H9 (cell line): ENCODE results near the gene TYSND1. TPM values are rescaled to one million over a fixed set of nuclear protein-coding genes. Genes with fewer than 3 reads are reported as not detected.

ENCODE experiments used
- DNase-seq: peaks from one replicate; pipeline ENCODE4 v3.0.0-alpha.2; 2017
- H2AFZ ChIP-seq: one replicate; pipeline ENCODE4 v1.6.1; 2013; ENCODE audit warnings: mild to moderate bottlenecking, low read length, control low read depth, moderate library complexity
- H2AK5ac ChIP-seq: 2 replicates; pipeline ENCODE4 v1.6.1; 2013; ENCODE audit warnings: low read length, control low read depth, mixed read lengths; ENCODE audit not compliant: insufficient read length
- H2BK120ac ChIP-seq: one replicate; pipeline ENCODE4 v1.6.1; 2013; ENCODE audit warnings: low read depth, mild to moderate bottlenecking, low read length, control low read depth, inconsistent platforms; ENCODE audit not compliant: poor library complexity, severe bottlenecking
- H2BK12ac ChIP-seq: 2 replicates; pipeline ENCODE4 v1.6.1; 2013; ENCODE audit warnings: low read length, control low read depth, mixed read lengths, low read depth; ENCODE audit not compliant: insufficient read length
- H2BK15ac ChIP-seq: 2 replicates; pipeline ENCODE4 v1.6.1; 2013; ENCODE audit warnings: low read depth, low read length, control low read depth
- H2BK20ac ChIP-seq: one replicate; pipeline ENCODE4 v1.6.1; 2013; ENCODE audit warnings: low read depth, mild to moderate bottlenecking, low read length, control low read depth, inconsistent platforms; ENCODE audit not compliant: poor library complexity, severe bottlenecking
- H2BK5ac ChIP-seq: 2 replicates; pipeline ENCODE4 v1.6.1; 2013; ENCODE audit warnings: low read length, control low read depth, mixed read lengths; ENCODE audit not compliant: insufficient read length
- H3K14ac ChIP-seq: 2 replicates; pipeline ENCODE4 v1.6.1; 2013; ENCODE audit warnings: low read length, control low read depth; ENCODE audit not compliant: insufficient read depth
- H3K18ac ChIP-seq: 2 replicates; pipeline ENCODE4 v1.6.1; 2013; ENCODE audit warnings: low read depth, mild to moderate bottlenecking, mixed read lengths, low read length, control low read depth; ENCODE audit not compliant: insufficient read length
- H3K23ac ChIP-seq: 2 replicates; pipeline ENCODE4 v1.6.1; 2013; ENCODE audit warnings: low read length, control low read depth, mixed read lengths, low read depth; ENCODE audit not compliant: insufficient read length
- H3K23me2 ChIP-seq: 2 replicates; pipeline ENCODE4 v1.6.1; 2013; ENCODE audit warnings: low read depth, mild to moderate bottlenecking, mixed read lengths, low read length, control low read depth; ENCODE audit not compliant: insufficient read length, poor library complexity, severe bottlenecking
- H3K27ac ChIP-seq: 2 replicates; pipeline ENCODE4 v1.5.1; 2013; ENCODE audit warnings: low read length, control low read depth, mixed read lengths, low read depth; ENCODE audit not compliant: insufficient read length
- H3K27me3 ChIP-seq: 2 replicates; pipeline ENCODE4 v1.6.1; 2013; ENCODE audit warnings: low read length, control low read depth, inconsistent platforms; ENCODE audit not compliant: insufficient read depth
- H3K4ac ChIP-seq: 2 replicates; pipeline ENCODE4 v1.6.1; 2013; ENCODE audit warnings: low read depth, mild to moderate bottlenecking, control low read depth, inconsistent platforms, low read length, moderate library complexity
- H3K4me1 ChIP-seq: 2 replicates; pipeline ENCODE4 v1.6.1; 2013; ENCODE audit warnings: low read length, control low read depth, inconsistent platforms; ENCODE audit not compliant: insufficient read depth
- H3K4me2 ChIP-seq: 2 replicates; pipeline ENCODE4 v1.6.1; 2013; ENCODE audit warnings: low read length, control low read depth, mixed read lengths; ENCODE audit not compliant: insufficient read length, insufficient read depth
- H3K56ac ChIP-seq: 2 replicates; pipeline ENCODE4 v1.6.1; 2013; ENCODE audit warnings: low read depth, mild to moderate bottlenecking, mixed read lengths, low read length, control low read depth; ENCODE audit not compliant: insufficient read length
- H3K79me1 ChIP-seq: 2 replicates; pipeline ENCODE4 v1.6.1; 2013; ENCODE audit warnings: low read depth, mild to moderate bottlenecking, moderate library complexity, low read length, control low read depth, inconsistent platforms; ENCODE audit not compliant: insufficient read depth, poor library complexity, severe bottlenecking
- H3K79me2 ChIP-seq: 2 replicates; pipeline ENCODE4 v1.6.1; 2013; ENCODE audit warnings: low read length, control low read depth, inconsistent platforms; ENCODE audit not compliant: insufficient read depth
- H3K9ac ChIP-seq: 2 replicates; pipeline ENCODE4 v1.6.1; 2013; ENCODE audit warnings: low read length, control low read depth, mixed read lengths; ENCODE audit not compliant: insufficient read length; ENCODE audit errors: extremely low read depth
- H3K9me3 ChIP-seq: one replicate; pipeline ENCODE4 v1.6.1; 2013; ENCODE audit warnings: low read depth, low read length, inconsistent platforms; ENCODE audit not compliant: control insufficient read depth
- H3T11ph ChIP-seq: one replicate; pipeline ENCODE4 v1.6.1; 2013; ENCODE audit warnings: mild to moderate bottlenecking, low read length, control low read depth, inconsistent platforms
- H4K20me1 ChIP-seq: one replicate; pipeline ENCODE4 v1.6.1; 2013; ENCODE audit not compliant: control insufficient read depth, insufficient read length, insufficient read depth
- H4K5ac ChIP-seq: 2 replicates; pipeline ENCODE4 v1.6.1; 2013; ENCODE audit warnings: low read depth, mild to moderate bottlenecking, mixed read lengths, low read length, control low read depth; ENCODE audit not compliant: insufficient read length
- H4K8ac ChIP-seq: replicated peaks from 2 replicates; pipeline ENCODE4 v1.6.1; 2013; ENCODE audit warnings: low read length, control low read depth, mixed read lengths, low read depth; ENCODE audit not compliant: insufficient read length
- H4K91ac ChIP-seq: 2 replicates; pipeline ENCODE4 v1.6.1; 2013; ENCODE audit warnings: low read depth, mild to moderate bottlenecking, moderate library complexity, mixed read lengths, low read length, control low read depth; ENCODE audit not compliant: insufficient read length
- H3K27ac Mint-ChIP-seq, 3 experiments: 2 replicates in 2 of 3; 3 replicates in 1 of 3; pipeline ENCODE4 v1.8.0; 2020 to 2021; ENCODE audit warnings: mixed read lengths in 3 of 3, mild to moderate bottlenecking in 1 of 3, moderate library complexity in 1 of 3
- H3K27me3 Mint-ChIP-seq: 2 replicates; pipeline ENCODE4 v1.8.0; 2021; ENCODE audit warnings: low read depth, mild to moderate bottlenecking, moderate library complexity, mixed read lengths
- H3K36me3 Mint-ChIP-seq, 3 experiments: 2 replicates in 2 of 3; 3 replicates in 1 of 3; pipeline ENCODE4 v1.8.0; 2020 to 2021; ENCODE audit warnings: low read depth in 3 of 3, mixed read lengths in 3 of 3; ENCODE audit not compliant: insufficient read depth in 1 of 3
- H3K4me1 Mint-ChIP-seq, 2 experiments: 2 replicates each; pipeline ENCODE4 v1.8.0; 2020; ENCODE audit warnings: mixed read lengths in 2 of 2
- H3K4me3 Mint-ChIP-seq, 2 experiments: 2 replicates in 1 of 2; 3 replicates in 1 of 2; pipeline ENCODE4 v1.8.0; 2020 to 2021; ENCODE audit warnings: mild to moderate bottlenecking in 2 of 2, mixed read lengths in 2 of 2, moderate library complexity in 1 of 2
- H3K9me3 Mint-ChIP-seq, 2 experiments: 2 replicates in 1 of 2; 3 replicates in 1 of 2; pipeline ENCODE4 v1.8.0; 2020; ENCODE audit warnings: mild to moderate bottlenecking in 2 of 2, mixed read lengths in 2 of 2, moderate library complexity in 1 of 2
- CTCF ChIP-seq: fragments of 200-600 bp; sonication (generic); conservative IDR thresholded peaks from 3 replicates; pipeline ENCODE4 v1.8.0; 2021; ENCODE audit warnings: antibody characterized with exemption, mild to moderate bottlenecking
- WGBS: extraction: QIAGEN DNeasy Blood & Tissue Kit; methylation state at CpG from one replicate; pipeline ENCODE4 v1.1.7; 2013; ENCODE audit warnings: missing lambda C conversion rate, low lambda C conversion rate, mixed read lengths; ENCODE audit not compliant: insufficient read length; ENCODE audit errors: extremely low coverage; 5-methylcytosine and 5-hydroxymethylcytosine counted together
- total RNA-seq: library from RNA; stranded (reverse); gene quantifications from 2 replicates; pipeline ENCODE4 v1.2.1, GENCODE V29; 2021

TYSND1 gene
- total RNA-seq, 1 experiment from 2014 or later = 12.8 TPM

GRCh38 chr10:70135684-70136083, 10.8 kb downstream of the TYSND1 start:
- Histone ChIP-seq H4K91ac (no peak overlapping the region), H3K4me2 (no peak overlapping the region), H2BK15ac (no peak overlapping the region), H3K4ac (no peak overlapping the region), H2BK20ac (no peak overlapping the region), H2AK5ac (no peak overlapping the region), H3K14ac (no peak overlapping the region), H4K5ac (no peak overlapping the region), H3K79me1 (no peaks in the 10 kb centered on the region), H3K27me3 (no peaks in the 10 kb centered on the region; the same call in 1 of the 2 replicates), H2BK12ac (no peak overlapping the region), H2AFZ (no peak overlapping the region), H3K9ac (no peak overlapping the region), H3K56ac (no peak overlapping the region), H2BK120ac (no peak overlapping the region), H3K4me1 (no peaks in the 10 kb centered on the region), H3T11ph (no peak overlapping the region), H3K9me3 (no peaks in the 10 kb centered on the region), H3K79me2 (no peaks in the 10 kb centered on the region), H2BK5ac (no peak overlapping the region), H3K27ac (no peak overlapping the region), H3K23me2 (peaks cover 13% of the 10 kb centered on the region), H3K18ac (no peak overlapping the region), H4K8ac (no peak overlapping the region), H3K23ac (no peak overlapping the region), H4K20me1 (no peaks in the 10 kb centered on the region)
- H3K9me3 Mint-ChIP-seq = no peaks in the 10 kb centered on the region
- no peak for DNase-seq
- no peaks in the 10 kb centered on the region for H3K36me3 Mint-ChIP-seq
- H3K4me1 Mint-ChIP-seq = peaks cover 15 to 17% of the 10 kb centered on the region in 2 experiments
- WGBS = no CpG with 5 or more reads among the region's 7 CpGs
- H3K27ac Mint-ChIP-seq = no peak overlapping the region
- TF ChIP-seq CTCF = no peak
- H3K27me3 Mint-ChIP-seq = peaks cover 34% of the 10 kb centered on the region
- no peak overlapping the region for H3K4me3 Mint-ChIP-seq
